ENCODE measurements around the gene RELN. TPM values are rescaled to one million over a fixed set of nuclear protein-coding genes. Genes with fewer than 3 reads are reported as not detected.

The RELN gene
- total RNA-seq, 1 experiment from 2014 or later, result 8.0 TPM

GRCh38 chr7:103689255-103689654, 300.2 kb downstream of the RELN start:
- peak; percentile 10; the same call in 1 of the 2 replicates for ATAC-seq
- H3F3A ChIP-seq (ENCODE audit: low read length, unreplicated experiment), result no peaks in the 10 kb centered on the region
- CTCF ChIA-PET, result no interaction called here
- no peaks in the 10 kb centered on the region for H3K79me2 ChIP-seq (ENCODE audit: low read length)
- DNase-seq, result no peak
- no peaks in the 10 kb centered on the region for H4K20me1 ChIP-seq (ENCODE audit: low read length)
- BruUV-seq (replicated peaks), result no TSS peak
- no peaks in the 10 kb centered on the region for H3K4me1 ChIP-seq (ENCODE audit: insufficient read depth, low read length)
- no peaks in the 10 kb centered on the region for H3K9me2 ChIP-seq (replicated peaks; ENCODE audit: low read length)
- TF ChIP-seq, protein P1, sequence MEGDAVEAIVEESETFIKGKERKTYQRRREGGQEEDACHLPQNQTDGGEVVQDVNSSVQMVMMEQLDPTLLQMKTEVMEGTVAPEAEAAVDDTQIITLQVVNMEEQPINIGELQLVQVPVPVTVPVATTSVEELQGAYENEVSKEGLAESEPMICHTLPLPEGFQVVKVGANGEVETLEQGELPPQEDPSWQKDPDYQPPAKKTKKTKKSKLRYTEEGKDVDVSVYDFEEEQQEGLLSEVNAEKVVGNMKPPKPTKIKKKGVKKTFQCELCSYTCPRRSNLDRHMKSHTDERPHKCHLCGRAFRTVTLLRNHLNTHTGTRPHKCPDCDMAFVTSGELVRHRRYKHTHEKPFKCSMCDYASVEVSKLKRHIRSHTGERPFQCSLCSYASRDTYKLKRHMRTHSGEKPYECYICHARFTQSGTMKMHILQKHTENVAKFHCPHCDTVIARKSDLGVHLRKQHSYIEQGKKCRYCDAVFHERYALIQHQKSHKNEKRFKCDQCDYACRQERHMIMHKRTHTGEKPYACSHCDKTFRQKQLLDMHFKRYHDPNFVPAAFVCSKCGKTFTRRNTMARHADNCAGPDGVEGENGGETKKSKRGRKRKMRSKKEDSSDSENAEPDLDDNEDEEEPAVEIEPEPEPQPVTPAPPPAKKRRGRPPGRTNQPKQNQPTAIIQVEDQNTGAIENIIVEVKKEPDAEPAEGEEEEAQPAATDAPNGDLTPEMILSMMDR (conservative IDR thresholded peaks at IDR 0.05; ENCODE audit: low read depth, low read length), result no peak
- TF ChIP-seq EZH2phosphoT487 (IDR thresholded peaks at IDR 0.05; ENCODE audit: borderline replicate concordance, low read length) (no peak), EZH2 (IDR thresholded peaks at IDR 0.05; ENCODE audit: low read length, unreplicated experiment) (no peak)
- no peaks in the 10 kb centered on the region for H3K27me3 ChIP-seq (ENCODE audit: low read length)
- no peak overlapping the region for H3K27ac ChIP-seq (ENCODE audit: low read length)
- H3K4me2 ChIP-seq (ENCODE audit: low read length), result no peak overlapping the region
- POLR2A ChIA-PET (ENCODE audit: unreplicated experiment), result interaction anchor here (0.6 kb wide), 1 partner anchor 89 kb away, joined by 3 read pairs; no protein-coding TSS in a partner anchor
- no peak overlapping the region for H3K4me3 ChIP-seq (ENCODE audit: low read length)
- intact Hi-C loops (cut with micrococcal nuclease), result no loop called here
- H2AFZ ChIP-seq (ENCODE audit: low read length), result no peak overlapping the region
- no peak overlapping the region for H3K9ac ChIP-seq (ENCODE audit: low read length)
- H3K9me3 ChIP-seq (ENCODE audit: low read length), result no peaks in the 10 kb centered on the region
- H3K36me3 ChIP-seq (ENCODE audit: low read depth, low read length), result no peaks in the 10 kb centered on the region

DNA sequence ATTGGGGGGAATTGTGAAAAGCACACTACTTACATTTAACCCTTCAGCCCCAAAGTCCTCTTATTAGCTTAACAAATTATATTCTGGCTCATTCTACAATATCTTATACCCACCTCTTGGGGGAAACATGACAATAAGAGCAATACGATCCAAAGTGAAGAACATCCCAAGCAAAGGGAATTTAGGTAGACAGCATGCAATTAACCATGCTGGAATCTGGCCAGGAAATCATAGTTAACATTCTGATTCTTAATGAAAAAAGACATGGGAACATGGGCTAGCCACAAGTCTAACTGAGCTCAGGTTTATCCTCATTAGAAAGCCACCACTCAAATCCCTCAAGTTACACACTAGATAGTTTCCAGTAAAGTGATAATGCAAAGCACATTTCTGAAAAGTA, 301.5 kb downstream of the RELN start:
- BruUV-seq (replicated peaks), result no TSS peak
- POLR2A ChIA-PET (ENCODE audit: unreplicated experiment), result no interaction called here

GRCh38 chr7:103687272-103687671, 302.2 kb downstream of the RELN start:
- TF ChIP-seq EZH2phosphoT487 (IDR thresholded peaks at IDR 0.05; ENCODE audit: borderline replicate concordance, low read length) (no peak), EZH2 (IDR thresholded peaks at IDR 0.05; ENCODE audit: low read length, unreplicated experiment) (no peak)
- TF ChIP-seq, protein P1 (conservative IDR thresholded peaks at IDR 0.05; ENCODE audit: low read depth, low read length), result no peak
- POLR2A ChIA-PET (ENCODE audit: unreplicated experiment), result no interaction called here
- DNase-seq, result no peak
- Histone ChIP-seq H3K4me3 (ENCODE audit: low read length) (no peak overlapping the region), H3K27me3 (ENCODE audit: low read length) (no peaks in the 10 kb centered on the region), H3F3A (ENCODE audit: low read length, unreplicated experiment) (no peaks in the 10 kb centered on the region), H3K9me2 (replicated peaks; ENCODE audit: low read length) (no peaks in the 10 kb centered on the region), H3K79me2 (ENCODE audit: low read length) (no peaks in the 10 kb centered on the region), H4K20me1 (ENCODE audit: low read length) (no peaks in the 10 kb centered on the region), H2AFZ (ENCODE audit: low read length) (no peak overlapping the region), H3K4me1 (ENCODE audit: insufficient read depth, low read length) (no peaks in the 10 kb centered on the region), H3K36me3 (ENCODE audit: low read depth, low read length) (no peaks in the 10 kb centered on the region), H3K9ac (ENCODE audit: low read length) (no peak overlapping the region), H3K4me2 (ENCODE audit: low read length) (no peak overlapping the region), H3K9me3 (ENCODE audit: low read length) (no peaks in the 10 kb centered on the region), H3K27ac (ENCODE audit: low read length) (no peak overlapping the region)
- no TSS peak for BruUV-seq (replicated peaks)
- intact Hi-C loops (cut with micrococcal nuclease), result no loop called here
- no peak for ATAC-seq
- CTCF ChIA-PET, result no interaction called here

More for the DNA sequence above, 301.5 kb downstream of the RELN start:
- no peaks in the 10 kb centered on the region for H3F3A ChIP-seq (ENCODE audit: low read length, unreplicated experiment)
- ATAC-seq (no peak), DNase-seq (no peak)
- no peaks in the 10 kb centered on the region for H3K79me2 ChIP-seq (ENCODE audit: low read length)
- H3K27me3 ChIP-seq (ENCODE audit: low read length), result no peaks in the 10 kb centered on the region
- no peak overlapping the region for H3K27ac ChIP-seq (ENCODE audit: low read length)
- H4K20me1 ChIP-seq (ENCODE audit: low read length), result no peaks in the 10 kb centered on the region
- H3K36me3 ChIP-seq (ENCODE audit: low read depth, low read length), result no peaks in the 10 kb centered on the region
- CTCF ChIA-PET, result no interaction called here
- H3K9me3 ChIP-seq (ENCODE audit: low read length), result no peaks in the 10 kb centered on the region
- no peak overlapping the region for H2AFZ ChIP-seq (ENCODE audit: low read length)
- no peaks in the 10 kb centered on the region for H3K4me1 ChIP-seq (ENCODE audit: insufficient read depth, low read length)
- TF ChIP-seq, protein P1 (conservative IDR thresholded peaks at IDR 0.05; ENCODE audit: low read depth, low read length), result no peak
- TF ChIP-seq EZH2 (IDR thresholded peaks at IDR 0.05; ENCODE audit: low read length, unreplicated experiment) (no peak), EZH2phosphoT487 (IDR thresholded peaks at IDR 0.05; ENCODE audit: borderline replicate concordance, low read length) (no peak)
- H3K4me2 ChIP-seq (ENCODE audit: low read length), result no peak overlapping the region
- intact Hi-C loops (cut with micrococcal nuclease), result no loop called here
- no peak overlapping the region for H3K4me3 ChIP-seq (ENCODE audit: low read length)
- no peak overlapping the region for H3K9ac ChIP-seq (ENCODE audit: low read length)
- H3K9me2 ChIP-seq (replicated peaks; ENCODE audit: low read length), result no peaks in the 10 kb centered on the region
